HG03354 (cell line): ENCODE measurements around the gene SGPL1.

Experiments
- ATAC-seq: cut with Tn5 transposase; IDR thresholded peaks from one replicate; pipeline ENCODE4 v1.9.1; 2021; ENCODE audit warnings: mild to moderate bottlenecking; ENCODE audit not compliant: unreplicated experiment, poor library complexity, severe bottlenecking

The SGPL1 gene

DNA sequence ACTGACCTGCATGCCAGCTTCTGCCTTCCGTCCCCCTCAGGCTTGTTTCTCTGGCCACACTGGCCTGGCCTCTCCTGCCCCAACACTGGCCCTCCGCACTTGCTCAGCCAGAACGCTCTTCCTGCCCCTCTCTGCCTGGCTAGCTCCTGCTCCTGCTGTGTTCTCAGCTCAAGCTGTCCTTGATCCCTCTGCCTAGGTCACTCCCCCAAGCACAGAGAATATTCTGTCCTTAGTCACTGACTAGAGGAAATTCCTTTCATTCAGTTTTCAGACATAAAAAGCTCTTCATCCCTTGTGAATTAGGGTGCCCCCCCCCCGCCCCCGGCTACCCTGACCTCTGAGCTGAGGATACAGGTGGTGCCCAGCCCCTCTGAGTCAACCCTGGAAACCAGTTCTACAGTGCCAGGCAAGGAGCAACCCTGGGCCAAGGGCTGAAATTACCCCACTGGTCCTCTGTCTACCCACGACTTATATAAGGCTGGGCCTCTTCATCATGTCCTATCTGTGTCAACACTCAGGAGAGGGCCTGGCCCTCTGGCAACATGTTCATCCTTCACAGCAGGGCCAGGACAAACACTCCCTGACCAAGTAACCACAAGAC is 6.6 kb upstream of the SGPL1 start:
- ATAC-seq = no peak

DNA sequence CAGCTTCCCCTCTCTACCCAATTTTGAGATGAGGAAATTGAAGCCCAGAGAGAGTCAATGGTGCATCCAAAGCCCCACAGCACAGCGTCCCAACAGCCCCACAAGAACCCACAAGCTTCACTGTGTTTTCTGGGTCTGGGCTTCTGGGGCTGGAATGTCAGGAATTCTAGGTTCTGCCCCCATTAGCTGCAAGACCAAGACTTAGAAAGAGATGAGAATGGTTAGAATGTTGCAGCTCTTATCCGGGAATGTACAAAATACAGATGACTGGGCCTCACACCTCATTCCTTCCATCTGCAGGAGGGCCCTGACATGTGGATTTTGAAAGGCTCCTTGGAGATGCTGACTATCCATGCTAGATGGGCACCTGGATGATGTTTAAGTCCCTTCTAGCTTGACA is 6.0 kb upstream of the SGPL1 start:
- ATAC-seq = no peak

DNA sequence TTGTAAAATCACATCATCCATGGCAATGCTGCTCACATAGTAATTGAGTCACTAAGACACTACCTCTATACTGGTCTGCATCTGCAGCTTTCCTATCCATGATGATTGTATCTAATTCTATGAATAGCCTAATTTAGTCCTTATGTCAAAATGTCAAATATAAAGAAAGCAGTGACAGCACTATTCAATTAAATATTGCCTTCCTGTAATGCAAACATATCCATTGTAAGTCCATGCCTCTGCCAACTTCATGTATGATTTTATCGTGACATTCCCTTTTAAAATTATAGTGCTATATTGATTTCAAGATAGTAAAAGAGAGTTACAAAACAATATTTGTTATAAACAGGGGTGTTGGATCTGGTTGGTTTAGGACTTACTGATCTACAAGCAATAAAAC is 4.8 kb upstream of the SGPL1 start:
- no peak for ATAC-seq

DNA sequence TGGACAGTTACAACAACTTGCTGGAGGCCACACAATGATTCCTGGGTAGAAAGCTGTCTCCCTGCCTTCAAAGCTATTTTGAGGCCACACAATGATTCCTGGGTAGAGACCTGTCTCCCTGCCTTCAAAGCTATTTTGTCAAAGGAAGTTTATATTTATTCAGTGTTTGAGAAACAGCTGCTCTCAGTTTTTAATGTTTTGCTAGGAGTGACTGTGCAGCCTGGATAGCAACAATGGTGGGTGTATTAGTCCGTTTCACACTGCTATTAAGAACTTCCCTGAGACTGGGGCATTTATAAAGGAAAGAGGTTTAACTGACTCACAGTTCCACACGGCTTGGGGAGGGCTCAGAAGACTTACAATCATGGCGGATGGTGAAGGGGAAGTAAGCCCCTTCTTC is 3.9 kb upstream of the SGPL1 start:
- no peak for ATAC-seq

DNA sequence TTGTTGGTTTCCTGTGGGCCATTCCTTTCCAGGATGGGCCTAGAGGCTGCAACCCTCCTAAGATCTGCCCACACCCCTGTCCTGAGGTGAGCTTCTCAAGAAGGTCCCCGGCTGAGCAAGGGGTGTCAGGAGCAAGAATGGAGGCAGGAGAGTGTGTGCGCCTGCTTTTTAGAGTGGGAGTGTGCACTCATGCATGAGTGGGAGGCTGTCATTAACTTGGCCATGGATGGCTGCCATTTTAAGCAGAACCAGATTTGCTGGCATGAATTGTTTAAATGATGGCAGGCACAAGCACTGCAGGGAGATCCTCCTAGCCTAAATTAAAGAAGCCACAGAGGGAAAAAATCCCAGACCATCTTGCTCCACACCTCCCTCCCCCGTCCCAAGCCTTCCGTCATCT is 2.9 kb upstream of the SGPL1 start:
- no peak for ATAC-seq

DNA sequence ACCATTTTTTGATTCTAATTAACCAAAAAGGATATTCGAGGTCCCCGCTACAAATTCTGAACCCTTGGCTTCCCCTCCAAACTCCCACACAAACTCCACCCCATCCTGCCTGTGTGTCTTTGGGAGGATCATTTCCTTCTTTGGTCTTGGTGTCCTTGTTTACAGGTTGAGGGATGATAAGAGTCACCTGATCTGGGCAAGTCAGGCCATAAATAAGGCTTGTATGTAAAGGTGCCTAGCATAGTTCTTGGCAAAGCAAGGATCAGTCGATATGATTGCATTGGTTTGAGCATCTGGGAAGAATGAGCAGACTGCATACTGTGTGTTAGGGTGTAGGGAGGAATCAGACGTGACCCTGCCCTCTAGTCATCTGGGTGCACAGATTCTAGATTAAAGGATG is 1.6 kb upstream of the SGPL1 start:
- no peak for ATAC-seq

DNA sequence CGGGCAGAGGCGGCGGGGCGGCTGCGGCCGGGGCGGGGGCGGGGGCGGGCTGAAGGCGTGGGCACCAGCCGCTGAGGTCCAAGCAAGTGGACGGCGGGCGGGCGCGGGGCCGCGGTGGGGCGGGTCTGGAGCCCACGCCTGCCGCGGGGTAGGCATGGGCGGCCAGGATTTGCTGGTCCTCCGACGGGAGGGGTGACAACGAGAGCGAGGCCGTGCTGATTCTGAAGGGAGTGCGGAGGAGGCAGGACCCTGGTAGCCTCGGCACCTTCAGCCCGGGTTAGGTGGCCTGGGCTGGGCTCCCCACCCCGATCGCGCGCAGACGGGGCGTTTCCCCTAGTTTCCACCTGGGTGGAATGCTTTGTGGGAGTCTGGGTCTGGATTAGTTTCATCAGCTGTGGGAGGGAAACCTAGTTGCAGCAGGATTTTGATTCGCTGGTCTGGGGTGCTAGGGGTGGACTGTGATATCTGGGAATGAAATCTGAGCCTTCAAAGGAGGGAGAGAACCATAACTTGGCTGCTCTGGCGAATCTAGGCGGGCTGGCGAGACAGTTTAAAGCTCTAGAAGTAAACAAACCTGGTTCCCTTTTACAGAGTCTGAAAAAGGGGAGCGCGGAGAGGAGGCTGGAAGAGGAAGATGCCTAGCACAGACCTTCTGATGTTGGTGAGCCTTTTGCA is 609 bp downstream of the SGPL1 start:
- ATAC-seq = peak; percentile 44

DNA sequence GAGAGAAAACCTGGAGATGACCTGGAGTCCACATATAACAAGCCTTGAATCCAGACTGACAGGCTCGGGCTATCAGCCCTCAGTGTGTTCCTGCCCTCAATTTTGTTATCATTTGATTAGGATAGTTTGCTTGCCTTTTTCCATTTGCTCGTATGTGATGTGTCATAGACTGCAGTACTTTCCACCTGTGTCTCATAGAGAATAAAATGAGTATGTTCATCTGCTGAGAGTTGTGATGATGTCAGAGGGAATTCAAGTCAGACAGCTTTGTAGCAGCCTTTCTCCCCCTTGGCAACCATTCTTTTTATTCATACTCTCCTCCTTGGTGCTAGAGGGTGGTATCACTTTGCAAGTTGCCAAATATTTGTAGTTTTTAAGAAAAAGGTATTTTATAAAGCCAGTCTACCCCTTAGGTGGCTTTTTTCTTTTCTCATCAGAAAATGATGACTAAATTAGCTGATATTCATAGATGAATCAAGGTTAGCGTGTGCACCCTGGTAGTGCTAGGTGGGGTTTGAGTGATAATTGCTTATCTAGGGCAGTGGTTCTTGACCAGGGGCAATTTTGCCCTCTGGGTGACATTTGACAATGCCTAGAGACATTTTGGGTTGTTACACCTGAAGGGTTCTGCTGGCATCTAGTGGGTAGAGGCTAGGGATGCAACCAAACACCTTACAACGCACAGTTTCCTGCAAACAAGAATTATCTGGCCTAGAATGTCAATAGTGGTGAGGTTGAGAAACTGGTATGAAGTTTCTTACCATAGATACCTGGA is 5.4 kb downstream of the SGPL1 start:
- ATAC-seq = no peak

DNA sequence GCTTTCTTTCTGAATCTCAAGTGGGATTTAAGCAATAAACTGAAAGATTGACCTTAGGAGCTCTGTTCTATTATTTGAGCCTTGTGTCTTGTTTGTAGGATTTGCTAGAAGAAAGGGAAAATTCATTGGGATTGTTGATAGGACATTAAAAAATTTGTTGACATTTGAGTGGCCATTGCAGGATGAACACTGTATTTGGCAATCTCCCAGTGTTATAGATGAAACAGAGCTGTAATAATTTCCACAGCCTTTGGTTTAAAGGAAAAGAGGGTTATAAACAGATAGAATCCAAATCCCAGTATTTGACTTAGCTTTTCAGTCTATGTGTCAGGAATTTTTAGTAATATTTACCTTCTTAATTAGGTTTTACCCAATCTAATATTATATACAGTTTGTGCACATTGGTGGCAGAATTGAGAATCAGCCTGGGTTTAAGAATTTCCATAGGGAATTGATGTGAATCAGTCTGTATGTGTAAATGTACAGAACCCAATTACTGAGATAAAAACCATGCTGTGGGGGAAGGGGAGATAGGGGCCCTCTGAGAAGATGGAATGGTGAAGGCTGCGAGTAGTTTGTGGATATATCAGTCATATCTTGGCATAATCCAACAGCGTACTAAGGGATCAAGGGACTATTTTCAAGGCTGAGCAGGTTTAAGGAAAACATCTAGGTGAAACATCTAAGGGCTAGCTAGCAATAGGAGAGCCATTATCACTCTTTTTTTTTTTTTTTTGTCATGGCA is 6.5 kb downstream of the SGPL1 start:
- no peak for ATAC-seq

DNA sequence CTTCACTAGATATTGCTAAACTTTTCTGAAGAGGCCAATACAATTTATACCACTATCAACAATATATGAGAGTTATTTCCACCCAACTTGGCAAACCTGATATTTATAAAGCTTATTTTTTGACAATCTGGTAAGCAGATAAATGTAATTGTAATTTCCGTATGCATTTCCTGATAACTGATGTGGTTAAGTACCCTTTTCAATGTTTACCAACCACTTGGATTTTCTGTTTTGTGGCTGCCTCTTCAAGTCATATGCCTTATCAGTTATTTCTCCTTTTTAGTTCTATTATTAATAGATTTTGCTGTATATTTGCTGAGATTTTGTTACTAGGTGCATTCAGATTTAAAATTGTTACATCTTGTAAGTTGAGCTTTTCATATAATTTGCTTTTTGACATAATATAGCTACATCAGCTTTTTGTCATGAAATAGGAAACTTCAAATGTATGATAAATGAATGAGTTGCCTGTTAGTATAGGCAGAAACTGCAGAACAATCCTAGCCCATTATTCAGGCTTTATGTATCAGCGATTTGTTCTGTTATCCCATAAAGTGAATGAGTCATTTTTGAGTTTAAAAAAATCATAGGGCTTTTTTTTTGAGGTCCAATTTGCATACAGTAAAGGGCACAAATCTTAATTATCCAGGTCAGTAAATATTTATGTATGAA is 11.5 kb downstream of the SGPL1 start:
- ATAC-seq = no peak

DNA sequence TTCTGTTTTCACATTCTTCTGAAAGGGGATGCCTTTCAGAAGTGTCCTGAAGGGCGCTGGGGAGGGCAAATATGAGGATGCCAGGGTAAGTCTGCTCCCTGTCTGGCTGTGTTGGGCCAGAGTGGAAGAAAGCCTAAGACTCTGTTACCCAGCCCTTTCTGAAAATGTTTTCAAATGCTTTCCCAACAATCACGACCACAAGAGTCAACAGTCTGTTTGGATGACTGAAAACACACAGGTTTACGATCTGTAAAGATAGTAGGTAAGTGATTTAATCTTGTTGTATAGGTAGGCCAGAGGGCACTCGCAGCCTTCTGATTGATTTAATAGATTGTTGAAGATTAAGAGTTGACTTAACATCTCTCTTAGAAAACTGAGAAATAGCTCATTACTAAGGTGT is 13.2 kb downstream of the SGPL1 start:
- ATAC-seq = no peak

DNA sequence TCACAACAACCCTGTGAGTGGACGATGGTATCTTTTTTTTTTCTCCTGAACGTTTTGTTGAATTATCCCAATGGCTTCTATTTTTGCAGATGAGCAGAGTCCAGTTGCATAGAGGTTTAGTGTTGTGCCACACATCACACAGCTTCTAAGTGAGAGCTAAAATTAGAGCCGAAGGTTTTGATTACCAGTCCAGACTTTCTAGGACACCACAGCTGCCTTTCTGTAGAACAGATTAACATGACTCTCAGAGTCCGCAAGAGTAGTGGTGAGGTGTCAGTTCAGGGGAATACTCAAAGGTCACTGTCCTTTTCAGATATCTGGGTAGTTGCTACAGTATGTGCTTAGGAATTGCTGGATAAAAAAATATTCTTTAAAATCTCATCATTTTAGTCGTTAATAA is 13.8 kb downstream of the SGPL1 start:
- ATAC-seq = no peak

DNA sequence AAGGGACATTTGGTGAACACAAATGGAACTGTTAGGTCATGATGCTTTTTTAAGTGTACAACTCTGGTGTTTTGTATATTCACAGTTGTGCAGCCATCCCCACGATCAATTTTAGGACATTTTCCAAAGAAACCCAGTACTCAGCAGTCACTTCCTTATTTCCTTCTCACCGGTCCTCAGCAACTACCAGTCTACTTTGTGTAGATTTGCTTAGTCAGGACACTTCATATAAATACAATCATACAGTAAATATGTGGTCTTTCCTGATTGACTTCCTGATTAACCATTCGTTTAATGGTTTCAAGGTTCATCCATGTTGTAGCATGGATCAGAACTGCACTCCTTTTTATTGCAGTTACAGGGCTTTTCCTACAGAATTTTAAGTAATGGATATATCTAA is 14.4 kb downstream of the SGPL1 start:
- ATAC-seq = no peak

DNA sequence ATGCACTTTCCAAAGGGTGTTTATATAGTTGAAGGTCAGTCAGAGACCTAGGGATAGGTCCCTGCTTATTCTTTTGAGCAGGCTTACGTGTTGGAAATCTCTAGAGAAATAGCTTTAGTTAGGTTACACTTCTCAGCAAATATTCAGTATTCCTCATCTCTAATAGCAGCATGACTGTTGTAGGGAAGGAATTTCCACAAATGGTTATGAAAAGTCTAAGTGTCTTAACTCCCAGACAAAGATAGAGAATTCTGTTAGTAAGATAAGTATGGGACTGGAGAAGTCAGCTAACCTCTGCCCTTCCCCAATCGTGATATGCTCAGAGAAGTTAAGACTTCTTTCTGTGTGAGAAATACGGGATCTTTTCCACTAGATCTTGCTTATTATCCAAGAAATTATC is 16.5 kb downstream of the SGPL1 start:
- no peak for ATAC-seq

DNA sequence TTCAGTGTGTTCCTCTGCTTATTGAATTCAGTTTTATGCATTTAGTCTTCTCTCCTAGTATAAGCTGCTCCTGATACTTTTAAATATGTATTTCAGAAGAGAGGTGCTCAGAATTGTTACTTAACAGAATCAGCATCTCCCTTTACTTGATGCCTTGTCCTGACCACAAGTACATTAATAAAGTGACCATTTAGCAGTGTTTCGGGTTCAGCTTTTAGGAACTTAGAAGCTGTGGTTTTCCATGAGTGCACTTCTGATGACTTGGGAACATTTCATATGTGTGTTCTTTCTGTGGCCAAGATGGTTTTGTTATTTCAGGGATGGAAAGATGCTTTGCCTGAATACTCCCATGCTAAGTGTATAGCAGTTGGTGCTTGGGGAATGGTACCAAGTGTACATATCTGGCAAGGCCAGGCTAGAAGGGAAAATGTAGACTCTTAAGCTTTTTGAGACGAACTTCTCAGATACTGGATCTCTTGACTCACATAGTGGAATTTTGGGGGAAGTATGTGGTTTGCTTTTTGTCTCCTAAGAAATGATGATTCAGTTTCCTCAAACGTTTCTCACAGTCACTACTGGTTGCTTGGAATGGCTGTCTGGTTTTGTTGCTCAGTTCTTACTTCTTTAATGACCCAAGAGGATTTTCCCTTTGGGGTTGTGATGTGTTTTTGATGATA is 17.2 kb downstream of the SGPL1 start:
- ATAC-seq = no peak

DNA sequence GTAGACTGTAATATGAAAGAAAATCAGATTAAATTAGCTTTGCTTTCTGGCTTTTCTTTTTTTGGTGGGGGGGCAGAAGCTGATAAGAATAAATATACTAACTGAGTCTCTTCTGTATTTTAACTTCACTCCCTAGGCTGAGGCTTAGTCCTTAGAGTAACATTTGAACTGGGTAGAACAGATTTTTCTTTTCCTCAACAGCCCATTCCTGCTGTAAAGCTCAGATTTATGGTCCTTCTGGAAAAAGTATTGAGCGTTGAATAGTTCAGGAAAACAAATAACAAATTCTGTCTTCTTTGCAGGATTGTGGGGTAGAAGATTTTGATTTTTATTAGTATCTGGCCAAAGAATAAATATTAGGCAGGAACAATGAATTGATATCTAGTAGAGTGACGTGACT is 17.9 kb downstream of the SGPL1 start:
- no peak for ATAC-seq

DNA sequence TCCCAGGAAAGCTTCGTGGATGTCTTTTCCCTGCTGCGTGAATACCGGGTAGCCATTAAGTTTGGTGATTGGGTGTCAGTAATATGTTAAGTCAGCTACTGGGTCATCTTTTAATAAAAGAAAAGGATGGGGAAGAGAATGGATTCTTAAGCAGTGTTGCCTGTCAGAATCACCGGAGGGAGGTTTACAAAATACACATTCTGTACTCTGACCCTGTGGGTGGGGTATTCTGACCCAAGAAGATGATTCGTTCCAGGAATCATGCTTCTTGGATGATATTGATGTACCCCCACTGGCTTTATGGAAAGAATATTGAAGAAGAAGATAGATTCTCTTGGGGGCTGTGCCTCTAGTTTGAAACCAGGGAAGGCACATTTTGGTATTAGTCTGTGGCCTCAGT is 18.3 kb downstream of the SGPL1 start:
- ATAC-seq = no peak

DNA sequence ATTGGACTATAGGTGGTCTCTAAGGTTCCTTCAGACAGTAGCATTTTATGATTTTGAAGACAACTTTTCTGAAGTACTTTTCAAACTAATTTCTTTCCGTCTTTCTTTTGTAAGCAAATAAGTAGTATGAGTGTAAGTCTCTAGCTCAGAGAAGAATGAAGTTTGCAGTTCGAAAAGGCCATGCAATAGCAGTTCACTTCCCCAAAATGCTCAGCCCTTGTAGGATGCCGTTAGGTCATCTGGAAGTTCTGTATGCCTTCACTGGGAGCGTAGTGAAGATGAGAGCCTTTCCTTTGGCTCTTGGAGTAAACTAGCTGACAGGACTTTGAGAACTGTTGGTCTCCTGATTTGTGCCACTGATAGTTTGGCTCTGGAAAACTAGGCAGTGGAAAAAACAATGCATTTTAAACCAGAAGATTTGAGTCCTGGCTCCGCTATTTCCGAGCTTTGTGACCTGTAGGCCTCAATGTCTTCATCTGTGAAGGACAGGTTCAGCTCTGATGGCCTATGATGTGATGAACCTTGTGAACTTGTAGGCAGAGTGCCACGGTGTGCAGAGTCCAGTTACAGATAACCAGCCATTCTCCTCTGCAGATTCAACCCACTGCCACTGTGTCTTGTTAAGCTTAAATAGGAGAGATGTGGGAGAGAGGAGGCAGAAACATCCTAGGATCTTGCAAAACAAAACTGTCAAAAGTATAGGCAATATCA is 18.8 kb downstream of the SGPL1 start:
- no peak for ATAC-seq

DNA sequence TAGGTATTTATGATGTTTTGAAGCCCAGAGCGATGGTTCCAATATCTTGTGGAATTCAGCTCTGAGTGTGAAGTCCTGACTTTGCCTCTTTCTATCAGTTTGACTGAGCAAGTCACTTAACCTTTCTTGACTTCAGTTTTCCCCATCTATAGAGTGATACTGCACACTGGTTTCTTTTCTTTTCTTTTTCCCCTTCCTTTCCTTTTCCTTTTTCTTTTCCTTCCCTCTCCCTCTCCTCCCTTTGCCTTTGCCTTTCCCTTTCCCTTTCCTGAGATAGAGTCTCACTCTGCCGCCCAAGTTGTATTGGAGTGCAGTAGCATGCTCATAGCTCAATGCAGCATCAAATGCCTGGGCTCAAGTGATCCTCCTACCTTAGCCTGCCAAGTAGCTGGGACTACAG is 20.6 kb downstream of the SGPL1 start:
- no peak for ATAC-seq
